CD4-positive, alpha-beta T cell (primary cell): Measurements from ENCODE around the gene ABL1. TPM values are rescaled to one million over a fixed set of nuclear protein-coding genes. Genes with fewer than 3 reads are reported as not detected.
"Not testable (repeated sequence)": the region's sequence is repeated elsewhere in the genome, so short reads cannot be mapped to it uniquely, and the experiment has no call there.

Source experiments
- ATAC-seq: fragments of 200-7000 bp; cut with Tn5 transposase; one replicate; pipeline ENCODE4 v1.10.0; 2022; ENCODE audit warnings: mild to moderate bottlenecking; ENCODE audit not compliant: poor library complexity
- CTCF ChIA-PET: fragments of 350-600 bp; sonication (Branson Sonifier 250); formaldehyde crosslinking; loops from one replicate; lab custom pipeline; 2021; ENCODE audit warnings: antibody characterized with exemption, inconsistent platforms; lab: Charles Lee
- POLR2A ChIA-PET: fragments of 350-600 bp; sonication (Branson Sonifier 250); formaldehyde crosslinking; loops from one replicate; lab custom pipeline; 2021; ENCODE audit warnings: antibody characterized with exemption, inconsistent platforms; lab: Charles Lee
- DNase-seq, 14 experiments: peaks; one replicate each; pipeline ENCODE4 v3.0.0-alpha.2; 2013 to 2020; ENCODE audit warnings: mixed read lengths in 2 of 14
- H3K27ac ChIP-seq, 2 donors: one replicate each; pipeline versions ENCODE4 v1.5.1 to v1.7.0; 2013; ENCODE audit warnings: low read length in 2 of 2, low read depth in 1 of 2, mild to moderate bottlenecking in 1 of 2
- H3K27me3 ChIP-seq, 2 experiments: 1 replicate in 1 of 2; 2 replicates in 1 of 2; pipeline versions ENCODE4 v1.6.1 to v1.7.0; 2013; ENCODE audit warnings: low read length in 2 of 2, control low read depth in 1 of 2, mild to moderate bottlenecking in 1 of 2, moderate library complexity in 1 of 2; ENCODE audit not compliant: insufficient read depth in 2 of 2, control insufficient read depth in 1 of 2
- H3K36me3 ChIP-seq: one replicate; pipeline ENCODE4 v1.6.1; 2013; ENCODE audit warnings: low read length, control low read depth; ENCODE audit not compliant: insufficient read depth
- H3K4me1 ChIP-seq: one replicate; pipeline ENCODE4 v1.6.1; 2013; ENCODE audit warnings: low read length, control low read depth; ENCODE audit not compliant: insufficient read depth
- H3K4me3 ChIP-seq: one replicate; pipeline ENCODE4 v1.5.1; 2013; ENCODE audit warnings: mild to moderate bottlenecking, low read length, moderate library complexity
- H3K9me3 ChIP-seq, 2 experiments: 1 replicate in 1 of 2; 2 replicates in 1 of 2; pipeline versions ENCODE4 v1.6.1 to v1.7.0; 2013; ENCODE audit warnings: low read length in 2 of 2, mild to moderate bottlenecking in 2 of 2, control low read depth in 1 of 2, moderate library complexity in 1 of 2; ENCODE audit not compliant: control insufficient read depth in 1 of 2, insufficient read depth in 1 of 2
- H3K27ac Mint-ChIP-seq: one replicate; pipeline ENCODE4 v1.8.0; 2020; ENCODE audit warnings: mixed read lengths
- H3K27me3 Mint-ChIP-seq: one replicate; pipeline ENCODE4 v1.8.0; 2021; ENCODE audit warnings: mixed read lengths
- H3K36me3 Mint-ChIP-seq: one replicate; pipeline ENCODE4 v1.8.0; 2021; ENCODE audit warnings: low read depth, mixed read lengths
- H3K4me1 Mint-ChIP-seq: one replicate; pipeline ENCODE4 v1.8.0; 2021; ENCODE audit warnings: low read depth, mixed read lengths
- H3K4me3 Mint-ChIP-seq: one replicate; pipeline ENCODE4 v1.8.0; 2020; ENCODE audit warnings: mild to moderate bottlenecking, mixed read lengths
- H3K9me3 Mint-ChIP-seq: one replicate; pipeline ENCODE4 v1.8.0; 2020; ENCODE audit warnings: mixed read lengths
- intact Hi-C, 2 experiments: fragments of 100-400 bp; cut with DNase I in 1 of 2; cut with micrococcal nuclease in 1 of 2; formaldehyde crosslinking; loops; one replicate each; pipeline versions ENCODE4 v1.15.1 to v1.9.0; 2023 to 2025; cut with DNase I, micrococcal nuclease
- total RNA-seq, 174 experiments: library from RNA in 2 of 174; stranded (reverse) in 2 of 174; gene quantifications; one replicate each; pipeline ENCODE4 v1.2.3 and lab custom pipeline; 2021 to 2026
- TF ChIP-seq, protein P1 (sequence below): fragments of 200-600 bp; IDR thresholded peaks from one replicate; pipeline ENCODE4 v1.8.0; 2022; ENCODE audit warnings: antibody characterized with exemption, mild to moderate bottlenecking

The ABL1 gene
- total RNA-seq, 2 experiments from 2014 or later, result 29.8 to 33.7 TPM

DNA sequence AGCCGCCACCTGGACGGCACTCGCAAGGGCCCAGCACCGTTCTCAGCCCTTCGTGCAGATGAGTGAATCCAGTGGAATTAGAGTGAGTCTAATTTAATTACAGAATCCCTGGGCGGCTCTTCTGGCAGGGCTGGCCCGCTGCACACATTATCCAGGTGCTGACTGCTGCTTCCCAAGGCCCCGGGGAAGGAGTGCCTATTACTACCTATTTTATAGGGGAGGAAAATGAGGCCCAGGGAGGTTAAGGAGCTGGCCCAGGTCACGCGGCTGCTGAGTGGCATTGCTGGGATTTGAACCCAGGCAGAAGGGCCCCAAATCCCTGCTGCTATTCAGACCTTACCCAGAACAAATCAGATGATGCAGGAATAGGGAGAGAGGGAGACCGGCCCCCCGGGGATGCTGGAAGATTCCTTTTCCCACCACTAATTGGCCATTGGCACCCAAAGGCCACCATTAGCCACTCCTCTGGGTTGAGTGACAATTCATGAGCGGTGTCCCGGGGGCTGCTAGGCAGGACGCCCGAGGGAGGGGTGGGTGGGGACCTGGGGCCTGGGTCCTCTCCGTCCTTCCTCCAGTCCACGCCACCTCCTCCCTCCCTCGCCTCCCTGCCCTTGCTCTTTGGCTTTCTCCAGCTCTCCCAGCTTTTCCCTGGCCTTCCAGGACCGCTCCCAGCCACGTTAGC lies 71.8 kb downstream of the ABL1 start:
- TF ChIP-seq, protein P1, sequence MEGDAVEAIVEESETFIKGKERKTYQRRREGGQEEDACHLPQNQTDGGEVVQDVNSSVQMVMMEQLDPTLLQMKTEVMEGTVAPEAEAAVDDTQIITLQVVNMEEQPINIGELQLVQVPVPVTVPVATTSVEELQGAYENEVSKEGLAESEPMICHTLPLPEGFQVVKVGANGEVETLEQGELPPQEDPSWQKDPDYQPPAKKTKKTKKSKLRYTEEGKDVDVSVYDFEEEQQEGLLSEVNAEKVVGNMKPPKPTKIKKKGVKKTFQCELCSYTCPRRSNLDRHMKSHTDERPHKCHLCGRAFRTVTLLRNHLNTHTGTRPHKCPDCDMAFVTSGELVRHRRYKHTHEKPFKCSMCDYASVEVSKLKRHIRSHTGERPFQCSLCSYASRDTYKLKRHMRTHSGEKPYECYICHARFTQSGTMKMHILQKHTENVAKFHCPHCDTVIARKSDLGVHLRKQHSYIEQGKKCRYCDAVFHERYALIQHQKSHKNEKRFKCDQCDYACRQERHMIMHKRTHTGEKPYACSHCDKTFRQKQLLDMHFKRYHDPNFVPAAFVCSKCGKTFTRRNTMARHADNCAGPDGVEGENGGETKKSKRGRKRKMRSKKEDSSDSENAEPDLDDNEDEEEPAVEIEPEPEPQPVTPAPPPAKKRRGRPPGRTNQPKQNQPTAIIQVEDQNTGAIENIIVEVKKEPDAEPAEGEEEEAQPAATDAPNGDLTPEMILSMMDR, result no peak
- Histone ChIP-seq H3K27ac (no peak overlapping the region), H3K36me3 (no peaks in the 10 kb centered on the region), H3K4me1 (no peaks in the 10 kb centered on the region), H3K27me3 (peaks cover 0 to 2% of the 10 kb centered on the region in 2 experiments), H3K4me3 (no peak overlapping the region), H3K9me3 (peaks cover 0 to 6% of the 10 kb centered on the region in 2 experiments)
- H3K9me3 Mint-ChIP-seq, result no peaks in the 10 kb centered on the region
- H3K27me3 Mint-ChIP-seq, result peaks cover 3% of the 10 kb centered on the region
- intact Hi-C loops, result no loop called here
- POLR2A ChIA-PET, result no interaction called here
- no peaks in the 10 kb centered on the region for H3K36me3 Mint-ChIP-seq
- DNase-seq (no peak), ATAC-seq (no peak)
- CTCF ChIA-PET, result no interaction called here
- H3K4me3 Mint-ChIP-seq, result no peak overlapping the region
- no peak overlapping the region for H3K27ac Mint-ChIP-seq
- no peaks in the 10 kb centered on the region for H3K4me1 Mint-ChIP-seq

DNA sequence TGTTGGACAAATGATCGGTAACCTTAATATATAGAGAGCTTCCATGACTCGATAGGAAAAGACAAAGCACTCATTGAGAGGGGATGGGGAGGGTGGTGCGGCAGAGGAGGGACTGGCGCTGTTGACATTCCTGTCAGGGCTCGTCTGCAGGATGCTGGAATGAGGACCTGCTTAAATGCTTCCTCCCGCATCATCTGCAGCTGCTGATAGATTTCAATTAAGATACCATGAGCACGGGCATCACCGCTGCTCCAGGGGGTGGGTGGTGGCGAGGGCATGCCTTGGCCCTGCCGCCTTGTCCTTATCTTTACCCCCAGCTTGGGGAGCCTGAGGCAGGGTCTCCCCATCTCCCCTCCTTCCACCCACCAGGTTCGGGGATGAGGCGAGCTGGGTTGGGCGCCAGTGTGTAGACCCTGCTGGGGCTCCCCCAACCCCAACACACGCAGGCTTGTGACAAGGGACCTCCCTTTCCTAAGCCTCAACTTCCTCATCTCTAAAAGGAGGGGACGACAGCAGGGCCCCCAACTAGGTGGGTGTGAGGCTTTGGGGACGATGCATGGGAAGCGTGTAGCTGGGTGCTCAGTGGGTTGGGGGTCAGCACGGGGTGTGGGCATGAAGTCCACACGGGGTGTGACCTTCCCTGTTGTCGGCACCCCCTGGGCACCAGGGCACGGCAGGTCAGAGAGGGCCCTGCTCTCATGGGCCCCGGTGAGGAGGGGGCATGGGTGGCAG lies 73.3 kb downstream of the ABL1 start:
- H3K27me3 ChIP-seq, result no peaks in the 10 kb centered on the region
- no peak overlapping the region for H3K27ac ChIP-seq
- Mint-ChIP-seq H3K4me3 (no peak overlapping the region), H3K36me3 (no peaks in the 10 kb centered on the region), H3K4me1 (no peaks in the 10 kb centered on the region), H3K9me3 (no peaks in the 10 kb centered on the region), H3K27me3 (peaks cover 3% of the 10 kb centered on the region), H3K27ac (no peak overlapping the region)
- no peaks in the 10 kb centered on the region for H3K36me3 ChIP-seq
- H3K4me1 ChIP-seq, result no peaks in the 10 kb centered on the region
- ChIA-PET CTCF (interaction anchor here (0.9 kb wide), 1 partner anchor 106 kb away, joined by 3 read pairs; no protein-coding TSS in a partner anchor), POLR2A (no interaction called here)
- DNase-seq (no peak), ATAC-seq (no peak)
- H3K9me3 ChIP-seq, result peaks cover 0 to 6% of the 10 kb centered on the region in 2 experiments
- H3K4me3 ChIP-seq, result no peak overlapping the region
- TF ChIP-seq, protein P1, result no peak
- intact Hi-C loops, result no loop called here

DNA sequence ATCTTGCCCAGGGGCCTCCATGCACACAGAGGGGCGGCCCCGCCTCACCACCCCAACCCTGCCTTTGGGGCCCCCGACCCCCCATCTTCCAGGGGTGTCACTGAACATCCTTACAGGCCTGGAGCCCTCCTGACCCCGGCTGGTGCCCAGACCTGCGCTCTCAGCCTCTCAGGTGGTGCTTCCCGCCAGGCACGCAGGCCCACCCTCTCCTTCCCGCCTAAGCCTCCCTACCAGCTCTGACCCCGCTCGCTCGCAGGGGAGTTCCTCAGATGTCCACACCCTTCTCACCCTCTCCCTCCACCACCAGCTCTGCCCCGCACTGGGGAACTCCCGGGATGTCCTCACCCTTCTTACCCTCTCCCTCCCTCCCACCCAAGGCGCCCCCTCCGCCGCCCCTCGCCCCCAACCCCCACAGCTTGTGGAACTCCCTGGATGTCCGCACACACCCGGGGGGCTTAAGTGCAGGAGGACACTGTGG lies 73.9 kb downstream of the ABL1 start:
- Mint-ChIP-seq H3K9me3 (no peaks in the 10 kb centered on the region), H3K4me1 (no peaks in the 10 kb centered on the region), H3K27ac (no peak overlapping the region), H3K36me3 (no peaks in the 10 kb centered on the region), H3K27me3 (peaks cover 3% of the 10 kb centered on the region), H3K4me3 (no peak overlapping the region)
- DNase-seq (no peak), ATAC-seq (no peak)
- peaks cover 0 to 6% of the 10 kb centered on the region in 2 experiments for H3K9me3 ChIP-seq
- POLR2A ChIA-PET, result no interaction called here
- H3K4me3 ChIP-seq, result no peak overlapping the region
- no peak overlapping the region for H3K27ac ChIP-seq
- no peaks in the 10 kb centered on the region for H3K36me3 ChIP-seq
- intact Hi-C loops, result no loop called here
- H3K4me1 ChIP-seq, result no peaks in the 10 kb centered on the region
- no peaks in the 10 kb centered on the region for H3K27me3 ChIP-seq
- CTCF ChIA-PET, result no interaction called here
- TF ChIP-seq, protein P1, result no peak

- H3K27me3 ChIP-seq, H3K4me3 Mint-ChIP-seq, H3K4me1 Mint-ChIP-seq, DNase-seq, H3K9me3 Mint-ChIP-seq, H3K4me1 ChIP-seq, H3K27me3 Mint-ChIP-seq, H3K36me3 ChIP-seq, POLR2A ChIA-PET, H3K9me3 ChIP-seq, H3K36me3 Mint-ChIP-seq, CTCF ChIA-PET, H3K4me3 ChIP-seq, intact Hi-C loops, H3K27ac Mint-ChIP-seq, ATAC-seq, H3K27ac ChIP-seq: not testable (repeated sequence)
These were observed 75.0 kb downstream of the ABL1 start for GRCh38 chr9:130910041-130910440.

DNA sequence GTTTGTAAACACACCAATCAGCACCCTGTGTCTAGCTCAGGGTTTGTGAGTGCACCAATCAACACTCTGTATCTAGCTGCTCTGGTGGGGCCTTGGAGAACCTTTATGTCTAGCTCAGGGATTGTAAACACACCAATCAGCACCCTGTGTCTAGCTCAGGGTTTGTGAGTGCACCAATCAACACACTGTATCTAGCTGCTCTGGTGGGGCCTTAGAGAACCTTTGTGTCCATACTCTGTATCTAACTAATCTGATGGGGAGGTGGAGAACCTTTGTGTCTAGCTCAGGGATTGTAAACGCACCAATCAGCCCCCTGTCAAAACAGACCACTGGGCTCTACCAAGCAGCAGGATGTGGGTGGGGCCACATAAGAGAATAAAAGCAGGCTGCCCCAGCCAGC lies 75.6 kb downstream of the ABL1 start:
- H3K9me3 ChIP-seq, H3K4me3 ChIP-seq, H3K36me3 ChIP-seq, POLR2A ChIA-PET, H3K4me3 Mint-ChIP-seq, intact Hi-C loops, DNase-seq, ATAC-seq, H3K27ac ChIP-seq, H3K4me1 ChIP-seq, H3K27ac Mint-ChIP-seq, H3K36me3 Mint-ChIP-seq, CTCF ChIA-PET, H3K4me1 Mint-ChIP-seq, H3K27me3 Mint-ChIP-seq, H3K9me3 Mint-ChIP-seq, H3K27me3 ChIP-seq: not testable (repeated sequence)
